Esophagus muscularis mucosa (tissue), 3 donors: ENCODE data around the gene APBA3.

ENCODE experiments used
- POLR2AphosphoS5 ChIP-seq, 2 donors: sonication (generic); formaldehyde crosslinking; IDR thresholded peaks; one replicate each; pipeline ENCODE4 v1.6.1; 2017; ENCODE audit warnings: antibody characterized with exemption in 2 of 2
- TF ChIP-seq, protein P1 (sequence below), 3 experiments: fragments of 200-600 bp in 2 of 3; fragments of 450-650 bp in 1 of 3; sonication (generic) in 2 of 3; IDR thresholded peaks; one replicate each; pipeline ENCODE4 v1.5.1; 2017 to 2019; ENCODE audit warnings: antibody characterized with exemption in 3 of 3, mild to moderate bottlenecking in 2 of 3, moderate library complexity in 1 of 3

DNA sequence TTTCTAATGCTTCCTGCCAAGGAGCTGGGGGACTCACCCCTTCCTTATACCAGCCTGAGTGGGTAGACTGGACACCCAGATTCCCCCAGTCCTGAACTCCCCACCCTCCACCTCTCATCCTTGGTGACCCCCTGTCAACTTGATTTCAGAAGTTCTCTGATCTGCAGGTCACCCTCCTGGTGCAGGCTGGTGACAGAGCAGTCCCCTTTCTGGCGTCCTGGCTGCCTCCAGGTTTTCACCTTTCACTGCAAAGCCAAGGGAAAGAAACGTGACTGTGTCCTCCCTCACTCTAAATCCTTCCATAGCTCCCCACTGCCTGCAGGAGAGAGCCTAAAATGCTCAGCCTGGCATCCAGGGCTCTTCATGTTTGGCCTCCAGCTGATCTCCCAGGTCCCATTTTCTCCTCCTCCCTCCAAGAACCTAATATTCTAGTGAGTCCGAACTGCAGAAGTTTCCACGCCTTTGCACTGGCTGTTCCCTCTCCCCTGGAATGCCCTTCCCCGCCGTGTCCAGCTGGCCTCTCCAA is 28.8 kb upstream of the APBA3 start:
- no peak for TF ChIP-seq POLR2AphosphoS5 (IDR thresholded peaks at IDR 0.05)
- TF ChIP-seq, protein P1, sequence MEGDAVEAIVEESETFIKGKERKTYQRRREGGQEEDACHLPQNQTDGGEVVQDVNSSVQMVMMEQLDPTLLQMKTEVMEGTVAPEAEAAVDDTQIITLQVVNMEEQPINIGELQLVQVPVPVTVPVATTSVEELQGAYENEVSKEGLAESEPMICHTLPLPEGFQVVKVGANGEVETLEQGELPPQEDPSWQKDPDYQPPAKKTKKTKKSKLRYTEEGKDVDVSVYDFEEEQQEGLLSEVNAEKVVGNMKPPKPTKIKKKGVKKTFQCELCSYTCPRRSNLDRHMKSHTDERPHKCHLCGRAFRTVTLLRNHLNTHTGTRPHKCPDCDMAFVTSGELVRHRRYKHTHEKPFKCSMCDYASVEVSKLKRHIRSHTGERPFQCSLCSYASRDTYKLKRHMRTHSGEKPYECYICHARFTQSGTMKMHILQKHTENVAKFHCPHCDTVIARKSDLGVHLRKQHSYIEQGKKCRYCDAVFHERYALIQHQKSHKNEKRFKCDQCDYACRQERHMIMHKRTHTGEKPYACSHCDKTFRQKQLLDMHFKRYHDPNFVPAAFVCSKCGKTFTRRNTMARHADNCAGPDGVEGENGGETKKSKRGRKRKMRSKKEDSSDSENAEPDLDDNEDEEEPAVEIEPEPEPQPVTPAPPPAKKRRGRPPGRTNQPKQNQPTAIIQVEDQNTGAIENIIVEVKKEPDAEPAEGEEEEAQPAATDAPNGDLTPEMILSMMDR (IDR thresholded peaks at IDR 0.05) = no peak
